SKM-1 (cell line): ENCODE data around the gene NTPCR.
"Not testable (repeated sequence)": the region's sequence is repeated elsewhere in the genome, so short reads cannot be mapped to it uniquely, and the experiment has no call there.

Experiments used
- DNase-seq: peaks from one replicate; lab custom pipeline; 2025; ENCODE audit not compliant: unreplicated experiment; lab: John Stamatoyannopoulos, UW

NTPCR gene, protein sequence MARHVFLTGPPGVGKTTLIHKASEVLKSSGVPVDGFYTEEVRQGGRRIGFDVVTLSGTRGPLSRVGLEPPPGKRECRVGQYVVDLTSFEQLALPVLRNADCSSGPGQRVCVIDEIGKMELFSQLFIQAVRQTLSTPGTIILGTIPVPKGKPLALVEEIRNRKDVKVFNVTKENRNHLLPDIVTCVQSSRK

DNA sequence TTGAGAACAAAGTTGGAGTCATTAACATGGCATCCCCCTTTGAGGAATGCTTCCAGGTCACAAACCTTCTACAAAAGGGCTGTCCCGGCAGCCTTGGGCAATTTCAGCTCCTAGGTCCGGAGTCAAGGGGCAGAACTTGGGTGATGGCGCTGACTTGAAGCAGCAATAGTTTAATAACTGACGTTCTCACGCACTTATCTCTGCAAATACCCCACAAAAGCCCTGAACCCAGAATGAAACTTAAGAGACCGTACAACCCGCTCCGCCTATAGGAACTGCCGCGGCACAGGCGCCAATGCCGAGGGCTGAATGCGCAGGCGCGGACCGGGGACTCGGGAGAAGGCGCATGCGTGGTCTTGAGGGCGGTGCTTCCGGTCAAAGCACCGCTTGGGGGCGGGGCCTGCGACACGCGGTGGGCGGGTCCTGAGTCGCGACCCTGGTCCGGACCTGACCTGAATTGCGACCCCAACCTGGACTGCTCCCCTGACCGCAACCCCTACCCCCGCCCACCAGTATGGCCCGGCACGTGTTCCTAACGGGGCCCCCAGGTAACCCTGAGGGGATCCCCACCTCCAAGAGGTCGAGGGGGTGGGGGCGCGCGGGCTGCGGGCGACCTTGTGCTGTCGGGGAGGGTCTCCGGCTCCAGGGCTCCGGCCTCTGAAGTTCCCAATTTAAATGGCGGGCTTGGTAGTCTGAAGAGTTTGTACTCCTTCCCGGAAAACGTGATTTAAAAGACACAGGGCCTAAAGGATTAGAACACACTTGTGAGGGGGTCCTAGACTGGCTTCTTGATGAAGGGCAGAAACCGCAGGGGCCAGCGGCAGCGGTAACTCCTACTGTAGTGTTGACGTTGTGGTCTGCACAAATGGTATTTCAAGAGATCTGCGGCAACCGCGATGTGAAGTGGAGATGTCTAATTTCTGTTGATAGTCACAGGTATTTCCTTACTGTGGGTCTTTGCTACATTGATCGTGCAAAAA, at the start of gene NTPCR:
TSS of gene NTPCR (plus strand) at position 415 of the 980 bp plus-strand sequence. CDS start at position 515, 100 bp downstream.
- DNase-seq, result peak; percentile 93

DNA sequence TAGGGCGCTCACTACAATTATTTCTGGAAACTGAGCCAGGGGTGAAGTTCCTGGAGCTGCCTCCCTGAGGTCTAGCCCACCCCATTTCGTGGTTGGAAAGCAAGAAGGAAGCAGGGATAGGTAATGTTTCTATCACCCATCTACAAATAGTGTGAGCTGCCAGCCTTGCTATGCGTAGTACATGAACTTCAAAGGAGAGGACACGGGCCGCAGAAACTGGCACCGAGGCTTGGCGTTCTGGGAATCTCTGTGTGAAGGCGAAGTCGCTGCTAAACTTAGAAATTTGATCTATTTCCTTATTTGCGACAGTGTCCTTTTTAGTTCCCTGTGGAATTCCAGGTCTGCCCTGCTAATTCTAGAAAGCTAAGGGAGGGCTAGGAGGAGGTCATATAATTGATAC, 49.6 kb upstream of the NTPCR start:
- no peak for DNase-seq

DNA sequence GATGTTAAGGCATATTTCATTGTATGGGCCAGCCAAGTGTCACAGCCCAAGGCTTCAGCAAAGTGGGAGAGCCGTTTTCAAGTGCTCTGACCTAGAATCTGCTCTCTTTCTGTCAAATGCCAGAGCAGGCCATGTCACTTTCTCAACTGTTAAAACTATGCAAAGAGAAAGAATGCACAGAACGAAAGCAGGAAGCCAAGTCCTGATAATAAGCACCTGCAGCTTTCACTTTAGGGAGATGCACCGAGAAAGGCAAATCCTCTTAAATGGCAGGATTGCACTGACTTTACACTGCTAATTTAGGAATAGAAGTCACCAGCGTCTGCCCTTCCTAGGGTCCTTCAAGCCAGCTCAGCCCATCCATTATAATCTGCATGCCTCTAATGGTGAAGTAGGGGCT, 49.2 kb upstream of the NTPCR start:
- no peak for DNase-seq

GRCh38 chr1:232902774-232903350, 47.5 kb upstream of the NTPCR start:
- DNase-seq, result no peak

DNA sequence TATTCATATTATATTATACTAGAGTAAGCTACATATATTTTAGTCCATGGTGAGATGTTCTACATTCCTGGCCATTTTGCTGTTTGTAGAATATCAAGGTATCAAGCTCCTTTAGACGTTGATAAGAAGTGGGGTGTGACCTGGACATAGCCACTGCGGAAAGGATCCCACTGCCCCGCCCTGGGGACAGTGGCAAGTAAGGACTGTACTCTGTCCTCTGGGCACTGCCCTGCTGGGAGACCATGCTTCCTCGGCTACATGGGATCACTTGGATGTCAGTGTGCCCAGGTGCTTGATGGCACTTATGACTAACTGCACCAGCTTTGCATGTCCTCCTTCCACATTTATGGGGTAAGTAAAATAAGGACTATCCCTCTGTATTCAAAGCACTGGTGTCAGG, 46.3 kb upstream of the NTPCR start:
- no peak for DNase-seq

DNA sequence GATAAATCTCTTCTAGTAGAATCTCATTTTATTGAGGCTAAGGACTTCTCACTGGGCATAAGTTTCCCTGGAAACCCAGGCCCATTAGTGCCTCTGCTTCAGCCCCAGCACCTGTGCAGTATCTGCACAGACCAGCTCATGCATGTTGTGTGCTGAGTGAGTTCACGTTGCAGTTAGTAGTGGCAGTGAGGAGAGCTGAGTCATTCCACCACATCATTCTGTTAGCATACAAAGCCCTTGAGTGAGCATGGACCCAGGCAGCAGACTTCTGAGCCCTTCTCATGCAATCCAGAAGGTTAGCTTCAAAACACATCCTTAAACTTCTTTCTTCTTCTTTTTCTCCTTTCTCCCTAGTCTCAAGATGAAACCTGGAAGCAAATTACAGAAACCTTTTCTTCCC, 45.8 kb upstream of the NTPCR start:
- no peak for DNase-seq

GRCh38 chr1:232905331-232906034, 44.9 kb upstream of the NTPCR start:
- no peak for DNase-seq

GRCh38 chr1:232906441-232906840, 44.0 kb upstream of the NTPCR start:
- DNase-seq, result no peak

- no peak for DNase-seq
These were observed 41.6 kb upstream of the NTPCR start for GRCh38 chr1:232908831-232909230.

- DNase-seq, result no peak
These were observed 40.7 kb upstream of the NTPCR start for GRCh38 chr1:232909752-232910151.

DNA sequence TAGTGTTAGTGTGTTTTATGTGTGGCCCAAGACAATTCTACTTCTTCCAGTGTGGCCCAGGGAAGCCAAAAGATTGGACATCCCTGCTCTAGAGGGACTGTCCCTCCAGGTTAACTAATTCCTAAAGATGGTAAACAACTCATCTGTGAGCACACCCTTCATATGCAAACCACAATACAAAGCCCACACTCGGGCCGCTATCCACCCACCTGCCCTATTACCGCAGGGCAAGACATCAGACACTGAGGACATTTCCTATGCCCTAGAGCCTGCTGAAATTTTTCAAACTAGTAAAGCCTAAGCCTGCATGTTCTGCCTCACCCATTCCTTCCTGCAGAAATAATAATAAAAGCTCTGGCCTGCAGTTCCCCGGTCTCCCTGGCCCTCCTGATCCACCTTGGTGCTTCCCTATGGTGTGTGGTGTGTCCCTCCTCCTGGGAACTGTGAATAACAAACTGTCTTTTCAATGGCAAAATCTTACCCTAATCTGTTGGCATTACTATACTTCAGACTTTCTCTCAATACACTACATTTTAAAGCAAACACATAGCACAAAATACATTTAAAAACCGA, 39.3 kb upstream of the NTPCR start:
- DNase-seq, result no peak

DNA sequence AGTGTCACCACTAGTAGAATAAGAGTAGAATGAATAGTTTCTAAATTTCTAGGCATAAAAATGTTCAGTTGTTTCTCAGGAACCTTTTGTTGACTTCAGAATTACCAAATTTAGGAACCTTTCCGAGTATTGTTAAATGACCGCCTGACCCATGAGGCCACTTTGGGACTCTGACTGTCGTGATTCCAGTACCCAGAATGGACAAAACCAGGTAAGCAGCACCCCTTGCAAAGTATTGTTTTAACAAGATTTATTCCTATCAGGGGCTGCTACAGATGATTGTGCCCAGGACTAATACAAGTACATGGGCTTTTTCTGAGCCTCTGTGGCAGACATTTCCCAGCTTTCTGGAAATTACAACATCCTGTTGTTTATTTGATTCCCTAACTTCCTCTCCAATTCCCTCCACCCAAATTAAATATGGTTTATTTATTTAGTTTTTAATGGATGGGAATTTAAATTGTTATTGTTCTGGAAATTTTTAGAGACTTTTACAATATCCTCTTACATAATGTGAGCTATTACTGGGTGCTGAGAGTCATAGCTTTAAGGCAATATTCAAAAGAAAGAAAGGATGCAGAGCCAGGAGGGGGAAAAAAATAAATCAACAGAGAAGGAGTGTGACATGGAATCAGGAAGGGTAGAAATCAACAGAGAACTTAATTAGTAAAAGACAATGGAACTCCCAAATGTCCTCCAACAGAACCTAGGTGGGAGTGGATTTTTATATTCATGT, 37.4 kb upstream of the NTPCR start:
- DNase-seq, result no peak

DNA sequence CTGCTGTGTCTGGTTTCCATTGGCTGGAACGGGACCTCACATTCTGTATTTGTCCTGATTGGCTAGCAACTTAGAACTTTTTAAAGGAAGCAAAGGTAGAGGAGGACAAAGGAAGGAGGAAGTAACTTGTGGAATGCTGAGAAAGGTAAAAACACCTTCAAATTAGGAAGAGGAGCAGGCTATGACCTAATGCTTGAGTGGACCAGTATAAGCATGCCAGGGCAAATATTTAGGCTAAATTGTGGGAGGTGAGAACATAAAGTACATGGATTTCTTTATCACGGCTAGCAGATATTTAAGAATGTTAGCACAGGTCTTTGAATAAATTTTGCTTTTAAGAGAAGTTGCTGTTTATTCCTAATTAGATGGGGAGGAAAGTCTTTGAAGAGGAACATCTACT, 36.1 kb upstream of the NTPCR start:
- DNase-seq, result not testable (repeated sequence)

DNA sequence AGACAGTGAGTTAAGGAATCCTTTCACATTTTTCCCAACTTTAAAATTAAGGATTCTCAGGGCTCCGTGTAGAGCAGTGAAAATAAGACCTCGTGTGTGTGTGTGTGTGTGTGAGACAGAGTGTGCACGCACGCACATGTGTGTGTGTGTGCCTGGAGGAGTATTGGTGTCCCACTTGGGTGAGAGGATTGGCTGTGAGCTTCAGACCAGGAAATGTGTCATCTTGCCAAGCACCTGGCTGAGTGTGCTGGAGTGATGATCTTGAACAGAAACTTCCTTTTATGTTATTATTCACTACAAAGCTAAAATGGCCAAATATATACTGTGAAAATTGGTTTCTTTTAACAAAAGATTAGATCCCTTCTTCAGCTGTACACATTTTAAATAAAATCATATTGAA, 35.2 kb upstream of the NTPCR start:
- no peak for DNase-seq

DNA sequence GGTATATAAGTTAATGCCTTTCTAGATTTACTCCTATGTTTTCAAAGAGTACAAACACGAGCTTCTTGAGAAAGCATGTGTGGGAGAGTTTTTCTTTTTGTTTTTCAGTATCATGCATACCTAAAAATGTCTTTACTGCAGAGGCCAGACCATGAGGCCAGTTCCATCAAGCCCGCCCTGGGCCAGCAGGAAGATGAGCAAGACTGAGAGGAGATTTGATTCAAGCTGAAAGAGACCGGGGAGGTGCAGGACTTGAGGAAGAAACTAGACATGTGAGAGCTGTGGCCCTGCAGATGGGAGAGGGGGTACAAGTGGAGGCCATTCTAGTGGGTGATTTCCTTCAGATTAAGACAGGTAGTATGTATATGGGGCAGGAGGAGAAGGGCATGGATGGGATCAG, 33.4 kb upstream of the NTPCR start:
- no peak for DNase-seq

GRCh38 chr1:232921381-232921780, 29.0 kb upstream of the NTPCR start:
- DNase-seq, result no peak

- DNase-seq, result no peak
These were observed 27.9 kb upstream of the NTPCR start for GRCh38 chr1:232922485-232922884.

- DNase-seq, result no peak
These were observed 26.5 kb upstream of the NTPCR start for GRCh38 chr1:232923739-232924386.

GRCh38 chr1:232924874-232925273, 25.5 kb upstream of the NTPCR start:
- no peak for DNase-seq
